A673 (cell line): Measurements from ENCODE around the gene BPHL. TPM values are rescaled to one million over a fixed set of nuclear protein-coding genes. Genes with fewer than 3 reads are reported as not detected.

Experiments
- BruUV-seq: library from RNA; stranded (reverse); fragments of 400-500 nt; replicated peaks from 2 replicates; lab custom pipeline; 2021; lab: Mats Ljungman, UMichigan
- CTCF ChIA-PET: fragments of 300-600 bp; sonication (Branson Sonifier 250); formaldehyde crosslinking; loops from one replicate; lab custom pipeline; 2022; ENCODE audit warnings: antibody characterized with exemption; lab: Charles Lee
- POLR2A ChIA-PET: fragments of 300-600 bp; sonication (Branson Sonifier 250); formaldehyde crosslinking; loops from one replicate; lab custom pipeline; 2022; ENCODE audit warnings: antibody characterized with exemption; ENCODE audit not compliant: low non-redundant PET; lab: Charles Lee
- DNase-seq: peaks from one replicate; pipeline ENCODE4 v3.0.0-alpha.2; 2015; ENCODE audit warnings: low spot score
- H3K27ac ChIP-seq: fragments of 200-600 bp; sonication (generic); 2 replicates; pipeline ENCODE4 v1.5.1; 2016; ENCODE audit warnings: mixed run types, low read depth, mild to moderate bottlenecking, mixed read lengths, antibody characterized with exemption, low read length; ENCODE audit not compliant: poor library complexity, severe bottlenecking
- H3K27me3 ChIP-seq: fragments of 200-600 bp; sonication (generic); replicated peaks from 2 replicates; pipeline ENCODE4 v1.6.1; 2017; ENCODE audit warnings: mixed run types, low read depth, mild to moderate bottlenecking, mixed read lengths, antibody characterized with exemption, low read length; ENCODE audit not compliant: insufficient read depth, poor library complexity
- H3K36me3 ChIP-seq: fragments of 200-600 bp; sonication (generic); 2 replicates; pipeline ENCODE4 v1.6.1; 2016; ENCODE audit warnings: mixed run types, mild to moderate bottlenecking, mixed read lengths, antibody characterized with exemption, low read length; ENCODE audit not compliant: insufficient read depth, poor library complexity, severe bottlenecking
- H3K4me1 ChIP-seq: fragments of 200-600 bp; sonication (generic); 2 replicates; pipeline ENCODE4 v1.6.1; 2017; ENCODE audit warnings: mixed run types, mild to moderate bottlenecking, mixed read lengths, antibody characterized with exemption, low read length; ENCODE audit not compliant: insufficient read depth, poor library complexity, severe bottlenecking
- H3K4me3 ChIP-seq: fragments of 200-600 bp; sonication (generic); 2 replicates; pipeline ENCODE4 v1.5.1; 2016; ENCODE audit warnings: low read depth, mixed run types, mild to moderate bottlenecking, mixed read lengths, low read length; ENCODE audit not compliant: poor library complexity, severe bottlenecking
- H3K9me3 ChIP-seq: fragments of 200-600 bp; sonication (generic); 2 replicates; pipeline ENCODE4 v1.6.1; 2016; ENCODE audit warnings: mixed run types, low read depth, mild to moderate bottlenecking, mixed read lengths, antibody characterized with exemption, low read length; ENCODE audit not compliant: poor library complexity, severe bottlenecking
- EZH2 ChIP-seq: fragments of 200-600 bp; sonication (generic); IDR thresholded peaks from 2 replicates; pipeline ENCODE4 v1.6.1; 2017; ENCODE audit warnings: borderline replicate concordance, low read depth, mild to moderate bottlenecking, mixed read lengths, antibody characterized with exemption, low read length; ENCODE audit not compliant: poor library complexity, severe bottlenecking
- intact Hi-C: fragments of 100-400 bp; cut with micrococcal nuclease; formaldehyde crosslinking; loops from one replicate; pipeline ENCODE4 v1.10.0; 2022; ENCODE audit not compliant: unreplicated experiment
- total RNA-seq: library from RNA; stranded (reverse); gene quantifications from 2 replicates; pipeline ENCODE4 v1.2.3, GENCODE V29; 2021
- TF ChIP-seq, protein P1 (sequence below): fragments of 300-800, 200-600 bp; sonication (generic); conservative IDR thresholded peaks from 2 replicates; pipeline ENCODE4 v1.5.1; 2017; ENCODE audit warnings: low read depth, mild to moderate bottlenecking, antibody characterized with exemption, low read length, moderate library complexity, mixed read lengths

BPHL gene
- total RNA-seq, 1 experiment from 2014 or later = 30.8 TPM

DNA sequence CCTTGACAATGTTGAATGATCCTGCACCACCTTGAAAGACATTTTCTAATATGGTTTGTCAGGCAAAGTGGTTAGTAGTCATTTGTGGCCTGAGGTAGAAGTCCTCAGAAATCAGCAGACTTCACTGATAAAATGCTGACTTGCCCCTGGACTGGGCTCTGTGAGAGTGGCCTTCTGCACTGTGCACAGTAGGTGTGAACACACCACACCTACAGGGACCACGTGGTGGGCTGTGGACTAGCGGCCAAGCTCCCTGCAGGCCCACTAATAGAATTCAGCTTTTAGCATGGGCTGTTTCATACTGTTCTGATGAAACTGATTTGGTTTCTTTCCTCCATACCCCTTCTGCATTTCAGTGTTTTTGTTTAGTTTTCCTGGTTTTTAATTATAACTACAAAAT lies 7.3 kb downstream of the BPHL start:
- BruUV-seq = no TSS peak
- intact Hi-C loops = loop anchor here (1.0 to 10.0 kb wide), 2 partner anchors 125 to 609 kb away; no protein-coding TSS in a partner anchor

GRCh38 chr6:3128356-3129108 lies 10.0 kb downstream of the BPHL start:
- H3K27me3 ChIP-seq = no peaks in the 10 kb centered on the region
- POLR2A ChIA-PET = no interaction called here
- intact Hi-C loops = loop anchor here (10.0 kb wide), 1 partner anchor 606 kb away; no protein-coding TSS in a partner anchor

More for the DNA sequence above, 7.3 kb downstream of the BPHL start:
- TF ChIP-seq, protein P1, sequence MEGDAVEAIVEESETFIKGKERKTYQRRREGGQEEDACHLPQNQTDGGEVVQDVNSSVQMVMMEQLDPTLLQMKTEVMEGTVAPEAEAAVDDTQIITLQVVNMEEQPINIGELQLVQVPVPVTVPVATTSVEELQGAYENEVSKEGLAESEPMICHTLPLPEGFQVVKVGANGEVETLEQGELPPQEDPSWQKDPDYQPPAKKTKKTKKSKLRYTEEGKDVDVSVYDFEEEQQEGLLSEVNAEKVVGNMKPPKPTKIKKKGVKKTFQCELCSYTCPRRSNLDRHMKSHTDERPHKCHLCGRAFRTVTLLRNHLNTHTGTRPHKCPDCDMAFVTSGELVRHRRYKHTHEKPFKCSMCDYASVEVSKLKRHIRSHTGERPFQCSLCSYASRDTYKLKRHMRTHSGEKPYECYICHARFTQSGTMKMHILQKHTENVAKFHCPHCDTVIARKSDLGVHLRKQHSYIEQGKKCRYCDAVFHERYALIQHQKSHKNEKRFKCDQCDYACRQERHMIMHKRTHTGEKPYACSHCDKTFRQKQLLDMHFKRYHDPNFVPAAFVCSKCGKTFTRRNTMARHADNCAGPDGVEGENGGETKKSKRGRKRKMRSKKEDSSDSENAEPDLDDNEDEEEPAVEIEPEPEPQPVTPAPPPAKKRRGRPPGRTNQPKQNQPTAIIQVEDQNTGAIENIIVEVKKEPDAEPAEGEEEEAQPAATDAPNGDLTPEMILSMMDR = no peak
- no peak for TF ChIP-seq EZH2
- no peaks in the 10 kb centered on the region for H3K27me3 ChIP-seq
- no peak for DNase-seq
- no peak overlapping the region for H3K4me3 ChIP-seq
- H3K27ac ChIP-seq = no peak overlapping the region
- ChIA-PET CTCF (interaction anchor here (0.6 kb wide), 1 partner anchor 154 kb away, joined by 3 read pairs; no protein-coding TSS in a partner anchor), POLR2A (no interaction called here)
- H3K4me1 ChIP-seq = no peaks in the 10 kb centered on the region
- no peaks in the 10 kb centered on the region for H3K9me3 ChIP-seq
- peaks cover 15% of the 10 kb centered on the region for H3K36me3 ChIP-seq

DNA sequence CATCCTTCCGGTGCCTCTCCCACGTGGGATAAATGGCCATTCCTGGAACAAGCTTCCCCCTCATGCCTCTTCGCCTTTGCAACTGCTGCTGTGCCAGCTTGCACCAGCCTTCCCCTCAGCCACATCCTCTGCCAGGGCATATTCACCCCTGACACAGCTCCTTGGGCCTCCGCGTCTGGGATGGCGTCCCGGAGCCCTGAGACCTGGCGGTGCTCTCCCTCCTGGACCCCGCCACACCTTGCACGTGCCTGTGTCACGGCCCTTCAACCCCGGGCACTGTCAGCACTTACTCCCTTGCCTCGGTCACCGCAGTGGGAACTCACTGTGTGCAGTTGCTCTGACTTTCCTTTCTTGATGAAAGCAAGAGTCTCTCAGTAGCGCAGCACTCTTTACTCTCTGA lies 13.2 kb downstream of the BPHL start:
- no peak for TF ChIP-seq EZH2
- TF ChIP-seq, protein P1 = no peak
- POLR2A ChIA-PET = no interaction called here
- no peak overlapping the region for H3K4me3 ChIP-seq

More at GRCh38 chr6:3128356-3129108, 10.0 kb downstream of the BPHL start:
- BruUV-seq = no TSS peak
- H3K36me3 ChIP-seq = peaks cover 17% of the 10 kb centered on the region
- CTCF ChIA-PET = no interaction called here
- no peaks in the 10 kb centered on the region for H3K4me1 ChIP-seq
- H3K4me3 ChIP-seq = no peak overlapping the region
- H3K27ac ChIP-seq = no peak overlapping the region
- DNase-seq = no peak
- no peaks in the 10 kb centered on the region for H3K9me3 ChIP-seq
- TF ChIP-seq, protein P1 = no peak
- no peak for TF ChIP-seq EZH2

More for the DNA sequence above, 13.2 kb downstream of the BPHL start:
- Histone ChIP-seq H3K9me3 (no peaks in the 10 kb centered on the region), H3K27me3 (no peaks in the 10 kb centered on the region), H3K4me1 (no peaks in the 10 kb centered on the region), H3K36me3 (peaks cover 23% of the 10 kb centered on the region), H3K27ac (no peak overlapping the region)
- CTCF ChIA-PET = no interaction called here
- no TSS peak for BruUV-seq
- no peak for DNase-seq
- intact Hi-C loops = no loop called here
